ENCODE results near the gene METTL15. TPM values are rescaled to one million over a fixed set of nuclear protein-coding genes. Genes with fewer than 3 reads are reported as not detected.

Gene METTL15
- total and polyA plus RNA-seq, 2 experiments from 2014 or later: 9.3 to 23.2 TPM

GRCh38 chr11:28168718-28169117 lies 60.5 kb downstream of the METTL15 start:
- no peak for TF ChIP-seq CTCF (IDR thresholded peaks at IDR 0.05; ENCODE audit: poor library complexity)
- TF ChIP-seq EZH2 (IDR thresholded peaks at IDR 0.05; ENCODE audit: borderline replicate concordance): no peak
- H3K9me3 ChIP-seq (ENCODE audit: low read depth): peaks cover 4% of the 10 kb centered on the region
- 62% methylated on average over 2 of the region's 2 CpGs for WGBS (ENCODE audit: low lambda C conversion rate, missing lambda C conversion rate)
- no peak overlapping the region for H3K27ac ChIP-seq
- no peaks in the 10 kb centered on the region for H3K9me2 ChIP-seq (replicated peaks; ENCODE audit: insufficient read depth)
- H2AFZ ChIP-seq: no peak overlapping the region
- no peaks in the 10 kb centered on the region for H3K27me3 ChIP-seq
- no peak overlapping the region for H3K4me2 ChIP-seq
- no peak overlapping the region for H3K4me3 ChIP-seq
- no peaks in the 10 kb centered on the region for H3K4me1 ChIP-seq (ENCODE audit: insufficient read depth)
- peaks cover 7% of the 10 kb centered on the region for H3K79me2 ChIP-seq
- H4K20me1 ChIP-seq (ENCODE audit: insufficient read depth, poor library complexity, severe bottlenecking): no peaks in the 10 kb centered on the region
- H3K36me3 ChIP-seq (replicated peaks; ENCODE audit: insufficient read depth, low read depth): no peaks in the 10 kb centered on the region
- peak; percentile 17 for DNase-seq (ENCODE audit: low spot score)

GRCh38 chr11:28169816-28170215 lies 61.6 kb downstream of the METTL15 start:
- Histone ChIP-seq H3K79me2 (peaks cover 7% of the 10 kb centered on the region), H3K4me2 (no peak overlapping the region), H3K9me2 (replicated peaks; ENCODE audit: insufficient read depth) (no peaks in the 10 kb centered on the region), H2AFZ (no peak overlapping the region), H3K9me3 (ENCODE audit: low read depth) (peaks cover 4% of the 10 kb centered on the region), H3K36me3 (replicated peaks; ENCODE audit: insufficient read depth, low read depth) (no peaks in the 10 kb centered on the region), H4K20me1 (ENCODE audit: insufficient read depth, poor library complexity, severe bottlenecking) (no peaks in the 10 kb centered on the region), H3K27me3 (no peaks in the 10 kb centered on the region), H3K27ac (no peak overlapping the region), H3K4me3 (no peak overlapping the region), H3K4me1 (ENCODE audit: insufficient read depth) (no peaks in the 10 kb centered on the region)
- WGBS (ENCODE audit: low lambda C conversion rate, missing lambda C conversion rate): 91% methylated on average over 1 of the region's 1 CpG
- TF ChIP-seq CTCF (IDR thresholded peaks at IDR 0.05; ENCODE audit: poor library complexity) (no peak), EZH2phosphoT487 (IDR thresholded peaks at IDR 0.05; ENCODE audit: low read depth, severe bottlenecking, unreplicated experiment) (no peak), EZH2 (IDR thresholded peaks at IDR 0.05; ENCODE audit: borderline replicate concordance) (no peak)
- DNase-seq (ENCODE audit: low spot score): no peak

- Histone ChIP-seq H3K9me3 (ENCODE audit: low read depth) (peaks cover 4% of the 10 kb centered on the region), H3K27me3 (no peaks in the 10 kb centered on the region)
Observed at GRCh38 chr11:28170759-28171158, 62.6 kb downstream of the METTL15 start.

More at GRCh38 chr11:28170759-28171158, 62.6 kb downstream of the METTL15 start:
- H3K4me2 ChIP-seq: no peak overlapping the region
- WGBS (ENCODE audit: low lambda C conversion rate, missing lambda C conversion rate): 95% methylated on average over 4 of the region's 4 CpGs
- H2AFZ ChIP-seq: no peak overlapping the region
- H4K20me1 ChIP-seq (ENCODE audit: insufficient read depth, poor library complexity, severe bottlenecking): no peaks in the 10 kb centered on the region
- no peaks in the 10 kb centered on the region for H3K36me3 ChIP-seq (replicated peaks; ENCODE audit: insufficient read depth, low read depth)
- no peak overlapping the region for H3K27ac ChIP-seq
- peaks cover 3% of the 10 kb centered on the region for H3K79me2 ChIP-seq
- H3K4me1 ChIP-seq (ENCODE audit: insufficient read depth): no peaks in the 10 kb centered on the region
- no peak for DNase-seq (ENCODE audit: low spot score)
- no peak overlapping the region for H3K4me3 ChIP-seq
- TF ChIP-seq EZH2phosphoT487 (IDR thresholded peaks at IDR 0.05; ENCODE audit: low read depth, severe bottlenecking, unreplicated experiment): no peak
- no peak for TF ChIP-seq CTCF (IDR thresholded peaks at IDR 0.05; ENCODE audit: poor library complexity)
- no peak for TF ChIP-seq EZH2 (IDR thresholded peaks at IDR 0.05; ENCODE audit: borderline replicate concordance)
- H3K9me2 ChIP-seq (replicated peaks; ENCODE audit: insufficient read depth): no peaks in the 10 kb centered on the region

Measured in hepatocyte (in vitro differentiated cells).